ENCODE measurements around the gene NT5C.
"Not testable (repeated sequence)": the region's sequence is repeated elsewhere in the genome, so short reads cannot be mapped to it uniquely, and the experiment has no call there.

NT5C gene

DNA sequence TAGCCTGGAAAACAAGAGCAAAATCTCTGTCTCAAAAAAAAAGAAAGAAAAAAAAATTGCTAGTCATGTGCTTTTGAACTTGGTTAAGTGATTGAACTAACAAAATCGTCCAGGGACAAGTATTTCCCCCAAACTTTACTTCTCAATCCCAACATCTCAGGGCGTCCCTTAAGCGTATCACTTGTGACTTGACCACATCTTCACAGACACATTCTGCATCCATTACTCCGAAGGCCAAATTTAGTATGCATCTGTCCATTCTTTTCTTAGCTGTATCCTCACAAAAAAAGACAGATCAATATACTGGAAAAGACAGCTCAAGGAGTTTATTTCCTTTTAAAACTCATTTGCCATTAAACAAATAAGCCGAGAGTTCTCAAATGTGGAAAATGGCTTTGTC lies 28.7 kb upstream of the NT5C start:
- Histone ChIP-seq H3K4me2 (no peak overlapping the region), H3K27ac (no peak overlapping the region)
- TF ChIP-seq, protein P1, sequence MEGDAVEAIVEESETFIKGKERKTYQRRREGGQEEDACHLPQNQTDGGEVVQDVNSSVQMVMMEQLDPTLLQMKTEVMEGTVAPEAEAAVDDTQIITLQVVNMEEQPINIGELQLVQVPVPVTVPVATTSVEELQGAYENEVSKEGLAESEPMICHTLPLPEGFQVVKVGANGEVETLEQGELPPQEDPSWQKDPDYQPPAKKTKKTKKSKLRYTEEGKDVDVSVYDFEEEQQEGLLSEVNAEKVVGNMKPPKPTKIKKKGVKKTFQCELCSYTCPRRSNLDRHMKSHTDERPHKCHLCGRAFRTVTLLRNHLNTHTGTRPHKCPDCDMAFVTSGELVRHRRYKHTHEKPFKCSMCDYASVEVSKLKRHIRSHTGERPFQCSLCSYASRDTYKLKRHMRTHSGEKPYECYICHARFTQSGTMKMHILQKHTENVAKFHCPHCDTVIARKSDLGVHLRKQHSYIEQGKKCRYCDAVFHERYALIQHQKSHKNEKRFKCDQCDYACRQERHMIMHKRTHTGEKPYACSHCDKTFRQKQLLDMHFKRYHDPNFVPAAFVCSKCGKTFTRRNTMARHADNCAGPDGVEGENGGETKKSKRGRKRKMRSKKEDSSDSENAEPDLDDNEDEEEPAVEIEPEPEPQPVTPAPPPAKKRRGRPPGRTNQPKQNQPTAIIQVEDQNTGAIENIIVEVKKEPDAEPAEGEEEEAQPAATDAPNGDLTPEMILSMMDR (conservative IDR thresholded peaks at IDR 0.05; ENCODE audit: low read depth, low read length), result no peak

DNA sequence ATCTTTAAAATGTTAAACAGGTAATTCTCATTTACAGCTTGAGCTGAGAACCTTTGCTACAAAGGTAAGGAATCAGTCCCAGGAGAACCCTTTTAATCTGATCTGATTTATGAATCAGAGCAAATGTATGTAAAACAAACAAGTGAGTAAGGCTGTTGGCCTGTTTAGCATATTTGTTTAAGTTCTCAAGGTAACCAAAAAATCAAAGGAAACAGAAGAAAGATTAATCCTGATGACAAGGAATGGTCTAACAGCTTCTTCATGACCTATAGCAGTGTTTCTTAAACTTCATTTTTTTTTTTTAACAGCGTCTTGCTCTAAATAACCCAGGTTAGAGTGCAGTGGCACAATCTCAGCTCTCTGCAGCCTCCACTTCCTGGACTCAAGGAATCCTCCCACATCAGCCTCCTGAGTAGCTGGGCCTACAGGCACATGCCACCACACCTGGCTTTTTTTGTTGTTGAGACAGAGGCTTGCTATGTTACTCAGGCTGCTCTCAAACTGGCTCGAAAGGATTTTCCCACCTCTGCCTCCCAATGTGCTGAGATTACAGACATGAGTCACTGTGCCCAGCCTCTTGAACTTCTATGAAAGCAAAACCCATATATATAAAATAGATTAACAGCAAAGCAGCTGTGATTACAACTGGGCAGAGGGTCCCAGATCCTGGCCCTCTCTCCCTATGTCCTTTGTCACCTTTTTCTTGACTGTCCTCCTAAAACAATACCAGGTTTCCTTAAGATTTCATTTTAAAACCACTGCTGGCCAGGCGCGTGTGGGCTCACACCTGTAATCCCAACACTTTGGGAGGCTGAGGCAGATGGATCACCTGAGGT lies 27.9 kb upstream of the NT5C start:
- Histone ChIP-seq H3K4me2 (no peak overlapping the region), H3K79me2 (ENCODE audit: insufficient read depth, low read depth) (peaks cover 4% of the 10 kb centered on the region; the same call in 1 of the 2 replicates), H3K27me3 (ENCODE audit: insufficient read depth, low read depth) (no peaks in the 10 kb centered on the region), H2AFZ (ENCODE audit: low read depth) (no peak overlapping the region), H3K27ac (no peak overlapping the region), H4K20me1 (ENCODE audit: insufficient read depth) (no peaks in the 10 kb centered on the region), H3K4me3 (IDR thresholded peaks at IDR 0.05; ENCODE audit: insufficient read depth, low read depth, low read length) (no peak overlapping the region), H3K36me3 (ENCODE audit: insufficient read depth) (no peaks in the 10 kb centered on the region), H3K4me1 (ENCODE audit: low read depth, poor library complexity, severe bottlenecking) (peaks cover 11% of the 10 kb centered on the region), H3K9ac (no peak overlapping the region)
- TF ChIP-seq, protein P1 (conservative IDR thresholded peaks at IDR 0.05; ENCODE audit: low read depth, low read length), result no peak

More for the DNA sequence above, 28.7 kb upstream of the NT5C start:
- no peaks in the 10 kb centered on the region for H3K36me3 ChIP-seq (ENCODE audit: insufficient read depth)
- no peak overlapping the region for H3K9ac ChIP-seq
- peaks cover 5% of the 10 kb centered on the region for H3K4me1 ChIP-seq (ENCODE audit: low read depth, poor library complexity, severe bottlenecking)
- H3K4me3 ChIP-seq (IDR thresholded peaks at IDR 0.05; ENCODE audit: insufficient read depth, low read depth, low read length), result no peak overlapping the region
- peaks cover 4% of the 10 kb centered on the region; the same call in 1 of the 2 replicates for H3K79me2 ChIP-seq (ENCODE audit: insufficient read depth, low read depth)
- H4K20me1 ChIP-seq (ENCODE audit: insufficient read depth), result no peaks in the 10 kb centered on the region
- no peak overlapping the region for H2AFZ ChIP-seq (ENCODE audit: low read depth)
- no peaks in the 10 kb centered on the region for H3K27me3 ChIP-seq (ENCODE audit: insufficient read depth, low read depth)

DNA sequence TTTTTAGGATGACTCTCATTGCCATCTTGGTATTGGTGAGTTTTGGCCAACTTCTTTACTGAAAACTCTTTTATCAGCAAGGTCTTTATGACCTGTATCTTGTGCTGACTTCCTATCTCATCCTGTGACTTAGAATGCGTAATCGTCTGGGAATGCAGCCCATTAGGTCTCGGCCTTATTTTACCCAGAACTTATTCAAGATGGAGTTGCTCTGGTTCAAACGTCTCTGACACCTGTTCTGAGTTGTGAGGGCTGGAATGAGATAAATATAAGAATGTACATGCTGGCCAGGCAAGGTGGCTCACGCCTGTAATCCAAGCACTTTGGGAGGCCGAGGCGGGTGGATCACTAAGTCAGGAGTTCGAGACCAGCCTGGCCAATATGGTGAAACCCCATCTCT lies 26.9 kb upstream of the NT5C start:
- not testable (repeated sequence) for H3K79me2 ChIP-seq (ENCODE audit: insufficient read depth, low read depth); H3K4me3 ChIP-seq (IDR thresholded peaks at IDR 0.05; ENCODE audit: insufficient read depth, low read depth, low read length); H4K20me1 ChIP-seq (ENCODE audit: insufficient read depth); H2AFZ ChIP-seq (ENCODE audit: low read depth); H3K4me2 ChIP-seq; H3K27ac ChIP-seq; H3K27me3 ChIP-seq (ENCODE audit: insufficient read depth, low read depth); H3K9ac ChIP-seq; H3K36me3 ChIP-seq (ENCODE audit: insufficient read depth)
- H3K4me1 ChIP-seq (ENCODE audit: low read depth, poor library complexity, severe bottlenecking), result peaks cover 11% of the 10 kb centered on the region

DNA sequence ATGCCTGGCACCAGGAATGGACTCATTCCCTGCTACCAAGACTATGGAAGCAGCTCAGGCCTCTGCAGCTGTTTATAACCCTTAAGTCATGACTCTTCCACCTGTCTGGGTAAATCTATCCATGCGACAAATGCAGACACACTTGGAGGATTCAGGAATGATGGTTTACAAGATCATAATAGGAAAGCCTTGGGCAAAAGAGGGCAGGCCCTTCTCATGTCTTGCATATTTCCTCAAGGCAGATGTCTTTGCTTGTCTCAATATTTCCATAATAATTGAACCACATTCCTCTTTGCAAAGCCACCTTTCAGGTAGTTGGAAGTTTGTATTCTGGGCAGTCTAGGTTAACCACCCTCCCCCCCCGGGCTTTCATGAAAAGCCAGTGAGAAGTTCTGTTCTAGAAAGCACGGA lies 23.7 kb upstream of the NT5C start:
- Histone ChIP-seq H3K4me1 (ENCODE audit: low read depth, poor library complexity, severe bottlenecking) (peaks cover 32% of the 10 kb centered on the region), H3K27ac (peak overlapping the region; percentile 37; the same call in 1 of the 2 replicates), H3K4me2 (peak overlapping the region; percentile 55), H2AFZ (ENCODE audit: low read depth) (peak overlapping the region; percentile 23; the same call in 1 of the 2 replicates), H3K27me3 (ENCODE audit: insufficient read depth, low read depth) (no peaks in the 10 kb centered on the region), H3K36me3 (ENCODE audit: insufficient read depth) (no peaks in the 10 kb centered on the region), H3K79me2 (ENCODE audit: insufficient read depth, low read depth) (peaks cover 41% of the 10 kb centered on the region), H3K9ac (peak overlapping the region; percentile 78; the same call in 1 of the 2 replicates), H3K4me3 (IDR thresholded peaks at IDR 0.05; ENCODE audit: insufficient read depth, low read depth, low read length) (no peak overlapping the region), H4K20me1 (ENCODE audit: insufficient read depth) (no peaks in the 10 kb centered on the region; the same call in 1 of the 2 replicates)
- TF ChIP-seq, protein P1 (conservative IDR thresholded peaks at IDR 0.05; ENCODE audit: low read depth, low read length), result no peak

Measured in KMS-11 (cell line).